Stimulated activated CD4-positive, alpha-beta T cell treated with anti-CD3 and anti-CD28 coated beads, TNF-alpha, amount 100 ng/mL, for 48 hours (primary cell): Measurements from ENCODE around the gene ZP1.

ENCODE experiments used
- DNase-seq, 3 donors: peaks; one replicate each; pipeline ENCODE4 v3.0.0-alpha.2; 2020; ENCODE audit warnings: low read depth in 3 of 3

The ZP1 gene

DNA sequence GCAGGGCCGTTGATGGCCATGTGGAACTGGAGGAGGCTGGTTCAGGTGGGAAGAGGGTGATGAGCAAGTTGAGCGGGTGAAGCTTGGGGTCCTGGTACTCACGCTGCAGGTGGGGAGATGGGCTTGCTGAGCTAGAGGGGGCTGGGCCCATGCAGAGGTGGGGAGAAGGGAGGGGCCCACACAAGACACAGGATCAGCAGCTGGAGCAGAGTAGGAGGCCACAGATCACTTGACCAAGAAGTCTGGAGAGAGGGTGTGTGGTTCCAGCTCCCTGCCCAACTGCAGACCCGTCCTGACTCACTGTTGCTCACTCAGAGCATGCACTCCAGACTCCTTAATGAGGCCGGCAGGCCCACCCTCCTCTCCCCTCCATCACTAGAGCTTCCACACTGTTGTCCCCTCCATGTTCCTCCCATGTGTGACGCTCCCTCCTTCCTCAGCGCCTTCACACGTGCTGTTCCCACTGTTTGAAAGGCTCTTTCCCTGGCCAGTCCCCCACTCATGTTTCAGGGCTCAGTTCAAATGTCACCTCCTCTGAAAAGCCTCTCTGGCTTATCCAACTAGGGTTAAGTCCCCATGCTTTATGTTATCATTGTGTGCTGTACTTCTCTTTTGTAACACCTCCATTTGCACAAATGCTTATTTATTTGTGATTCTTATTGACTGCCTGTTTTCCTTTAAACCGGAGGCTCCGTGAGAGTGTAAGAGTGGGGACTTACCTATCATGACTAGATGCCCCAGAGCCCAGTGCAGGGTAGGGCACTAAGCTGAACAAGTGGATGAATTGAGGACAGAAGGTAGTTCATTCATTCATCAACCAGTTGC is 23.1 kb upstream of the ZP1 start:
- DNase-seq = no peak

GRCh38 chr11:60844870-60845221 is 22.5 kb upstream of the ZP1 start:
- DNase-seq = no peak

GRCh38 chr11:60845338-60845737 is 22.0 kb upstream of the ZP1 start:
- no peak for DNase-seq

DNA sequence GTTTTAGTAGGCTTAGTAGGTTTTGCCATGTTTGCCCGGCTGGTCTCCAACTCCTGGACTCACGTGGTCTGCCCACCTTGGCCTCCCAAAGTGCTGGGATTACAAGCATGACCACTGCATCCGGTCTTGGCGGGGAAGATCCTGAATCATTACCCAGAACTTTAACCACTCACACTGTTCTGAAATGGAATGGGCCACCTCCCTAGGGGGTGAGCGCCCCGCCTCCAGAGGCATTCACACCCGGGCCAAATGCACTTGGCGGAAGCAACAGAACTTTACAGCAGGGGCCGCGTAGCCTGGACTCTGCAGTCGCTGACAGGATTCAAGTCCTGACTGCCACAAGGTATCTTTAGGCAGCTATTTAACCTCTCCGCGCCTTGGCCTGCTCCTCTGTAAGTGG is 20.1 kb upstream of the ZP1 start:
- DNase-seq = no peak

DNA sequence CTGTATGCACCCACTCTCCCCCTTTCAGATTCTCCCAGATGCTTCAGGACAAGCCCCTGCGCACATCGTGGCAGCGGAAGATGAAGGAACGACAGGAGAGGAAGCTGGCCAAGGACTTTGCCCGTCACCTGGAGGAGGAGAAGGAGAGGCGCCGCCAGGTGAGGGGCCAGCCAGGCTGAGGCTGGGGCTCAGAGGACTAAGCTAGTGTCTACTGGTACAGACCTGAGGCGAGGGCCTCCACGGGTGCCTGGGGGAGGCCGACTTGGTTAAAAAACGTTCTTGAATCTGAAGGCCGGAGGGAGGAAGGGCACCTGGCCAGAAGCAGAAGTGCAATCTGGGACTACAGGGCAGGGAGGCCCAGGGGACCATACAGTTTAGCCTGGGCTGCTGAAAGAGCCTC is 19.4 kb upstream of the ZP1 start:
- no peak for DNase-seq

GRCh38 chr11:60848714-60849151 is 18.6 kb upstream of the ZP1 start:
- DNase-seq = no peak

DNA sequence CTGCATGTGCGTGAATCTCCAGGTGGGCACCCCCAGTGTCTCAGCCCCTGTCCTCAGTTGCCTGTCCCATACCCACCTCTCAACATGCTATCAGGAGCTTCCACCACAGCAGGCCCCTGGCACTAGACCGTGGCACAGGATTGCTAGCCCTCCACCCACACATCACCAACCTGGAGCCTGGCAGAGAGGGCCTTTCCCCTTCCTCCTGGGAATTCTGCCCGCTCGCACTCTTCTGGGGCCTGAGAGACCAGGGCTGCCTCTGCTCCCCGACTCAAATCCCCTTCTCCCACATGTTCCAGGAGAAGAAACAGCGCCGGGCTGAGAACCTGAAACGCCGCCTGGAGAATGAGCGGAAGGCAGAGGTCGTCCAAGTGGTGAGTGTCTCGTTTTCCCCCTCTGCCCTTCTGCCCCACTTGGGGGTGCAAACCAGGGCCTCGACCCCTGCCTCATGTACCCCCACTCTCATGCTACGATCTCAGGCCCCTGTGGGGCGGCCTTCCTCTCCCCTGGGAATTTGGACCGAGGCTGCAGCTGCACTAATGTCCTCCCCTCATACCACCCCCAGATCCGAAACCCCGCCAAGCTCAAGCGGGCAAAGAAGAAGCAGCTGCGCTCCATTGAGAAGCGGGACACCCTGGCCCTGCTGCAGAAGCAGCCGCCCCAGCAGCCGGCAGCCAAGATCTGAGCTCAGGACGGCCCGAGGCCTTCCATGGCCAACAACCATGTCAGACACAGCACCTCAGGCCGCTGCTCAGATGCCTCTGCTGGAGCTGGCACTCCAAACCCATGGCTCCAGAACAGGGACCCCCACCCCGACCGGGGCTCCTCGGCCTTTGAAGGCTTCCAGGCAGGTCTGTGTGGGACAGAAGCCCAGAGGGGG is 17.5 kb upstream of the ZP1 start:
- DNase-seq = no peak

DNA sequence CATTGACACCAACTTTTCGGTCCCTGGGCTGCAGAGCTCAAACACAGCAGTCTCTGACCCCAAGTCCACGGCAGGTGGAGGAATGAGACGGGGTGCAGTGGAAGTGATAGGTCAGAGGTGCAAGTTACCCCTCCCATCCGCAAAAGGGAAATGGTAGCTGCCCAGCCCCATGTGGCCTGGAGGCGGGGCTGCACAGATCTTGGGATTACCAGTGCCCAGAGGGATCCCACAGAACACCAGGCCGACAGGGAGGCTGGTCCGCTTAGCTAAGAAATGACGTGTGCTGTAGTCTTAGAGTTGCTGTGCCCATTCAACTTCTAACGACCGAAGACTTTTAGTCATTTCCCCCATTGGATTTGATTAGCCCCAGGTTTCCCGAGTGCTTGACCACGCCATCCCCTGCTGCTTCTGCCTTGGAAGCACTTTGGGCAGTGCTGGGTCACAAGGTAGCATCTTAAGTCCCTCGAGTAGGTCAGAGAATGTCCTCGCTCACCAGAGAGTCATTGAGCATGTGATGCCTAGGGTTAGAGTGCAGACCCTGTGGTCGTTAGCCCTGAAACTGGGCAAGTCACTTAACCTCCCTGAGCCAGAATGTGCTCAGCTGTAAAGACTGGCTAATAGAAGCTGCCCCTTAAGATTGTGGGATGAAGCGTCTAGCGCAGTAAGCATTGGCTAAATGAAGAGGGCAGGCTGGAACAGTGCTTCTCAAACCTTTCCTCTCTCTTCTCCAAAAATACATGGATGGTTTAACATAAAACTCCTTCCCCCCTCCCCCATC is 15.8 kb upstream of the ZP1 start:
- no peak for DNase-seq

- DNase-seq = no peak
Observed at GRCh38 chr11:60852117-60852981, 15.0 kb upstream of the ZP1 start.

GRCh38 chr11:60852982-60853950 is 14.1 kb upstream of the ZP1 start:
- DNase-seq = no peak

GRCh38 chr11:60854140-60854846 is 13.0 kb upstream of the ZP1 start:
- no peak for DNase-seq

GRCh38 chr11:60854847-60855725 is 12.3 kb upstream of the ZP1 start:
- no peak for DNase-seq

DNA sequence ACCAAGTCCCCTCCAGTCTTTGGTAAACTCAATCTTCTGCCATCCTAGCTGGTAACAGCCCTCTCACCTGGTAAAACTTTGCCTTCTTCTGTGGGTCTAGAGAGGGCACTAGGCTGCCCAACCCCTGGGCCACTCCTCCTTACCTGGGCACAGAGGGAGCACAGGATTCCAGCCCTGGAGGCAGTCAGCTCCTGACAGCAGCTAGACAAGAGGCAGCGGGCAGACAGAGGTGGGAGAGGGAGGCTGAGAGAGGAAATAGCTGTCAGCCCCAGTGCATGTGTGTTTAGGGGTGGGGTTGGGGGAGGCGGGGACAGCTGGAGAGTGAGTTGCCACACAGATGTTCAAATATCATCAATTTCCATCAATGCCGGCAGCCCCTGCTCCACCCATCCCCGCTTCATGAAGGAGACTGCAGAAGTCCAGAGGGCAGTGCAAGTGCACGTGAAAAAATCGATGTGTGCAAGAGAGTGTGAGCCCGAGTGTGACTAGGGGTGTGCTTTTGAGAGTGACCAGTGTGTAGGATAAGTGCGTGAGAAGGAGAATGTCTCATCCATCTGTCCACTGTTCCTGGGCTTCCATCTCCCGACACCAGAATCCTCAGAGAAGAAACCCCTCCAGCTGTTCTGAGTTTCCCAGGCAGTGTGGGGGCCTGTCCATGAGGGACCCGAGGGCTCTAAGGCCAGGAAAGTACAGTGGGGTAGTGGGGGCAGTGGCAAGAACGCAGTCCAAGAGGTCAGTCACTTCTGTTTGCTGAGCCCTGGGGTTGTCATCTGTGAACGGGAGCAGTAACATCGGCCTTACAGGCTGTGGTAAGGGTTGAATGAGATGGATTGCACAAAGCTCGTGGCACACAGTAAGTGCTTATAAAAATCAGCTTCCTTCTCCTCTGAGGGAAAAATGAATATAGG is 11.4 kb upstream of the ZP1 start, which contains the start of gene PTGDR2:
Gene PTGDR2 (minus strand): TSS at position 225 of the 908 bp plus-strand sequence. CDS start 2,228 bp downstream, outside the sequence.
- no peak for DNase-seq

GRCh38 chr11:60857378-60858232 is 9.7 kb upstream of the ZP1 start:
- no peak for DNase-seq

DNA sequence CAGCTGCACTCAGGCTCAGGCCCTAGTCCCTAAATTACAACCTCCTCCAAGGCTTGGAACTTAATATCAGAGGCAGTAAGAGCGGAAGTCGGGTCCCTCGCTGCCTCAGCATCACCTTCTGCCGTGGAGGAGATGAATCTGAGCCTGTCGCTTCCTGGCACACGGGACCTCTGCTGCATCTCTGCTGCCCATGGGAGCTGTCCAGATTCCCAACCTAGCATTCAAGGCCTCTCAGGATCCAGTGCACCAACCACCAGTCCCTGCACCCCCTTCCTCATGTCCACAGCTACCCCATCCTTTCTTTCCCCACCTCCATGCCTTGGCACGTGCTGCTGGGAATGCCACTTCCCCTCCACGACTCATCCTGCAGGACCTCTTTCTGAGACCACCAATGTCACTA is 9.1 kb upstream of the ZP1 start:
- no peak for DNase-seq
